ENCODE data around the gene KLRC4.

Gene KLRC4

DNA sequence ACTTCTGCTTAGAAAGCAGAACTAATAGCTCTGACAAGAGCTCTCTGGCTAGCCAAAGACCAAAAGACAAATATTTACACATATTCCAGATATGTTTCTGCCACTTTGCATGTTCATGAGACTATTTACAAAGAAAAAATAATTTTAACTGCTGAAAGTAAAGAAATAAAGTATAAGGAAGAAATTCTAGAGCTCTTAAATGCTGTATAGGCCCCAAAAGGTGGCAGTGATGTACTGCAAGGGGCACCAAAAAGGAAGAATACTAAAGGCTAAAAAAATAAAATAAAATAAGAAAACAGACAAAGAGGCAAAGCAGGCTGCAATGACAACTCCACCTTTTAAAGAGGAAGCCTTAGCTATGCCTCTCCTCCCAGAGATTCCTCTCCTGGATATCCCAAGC, 42.7 kb downstream of the KLRC4 start:
- DNase-seq, result peak in 1 of 5 experiments; percentile 6

DNA sequence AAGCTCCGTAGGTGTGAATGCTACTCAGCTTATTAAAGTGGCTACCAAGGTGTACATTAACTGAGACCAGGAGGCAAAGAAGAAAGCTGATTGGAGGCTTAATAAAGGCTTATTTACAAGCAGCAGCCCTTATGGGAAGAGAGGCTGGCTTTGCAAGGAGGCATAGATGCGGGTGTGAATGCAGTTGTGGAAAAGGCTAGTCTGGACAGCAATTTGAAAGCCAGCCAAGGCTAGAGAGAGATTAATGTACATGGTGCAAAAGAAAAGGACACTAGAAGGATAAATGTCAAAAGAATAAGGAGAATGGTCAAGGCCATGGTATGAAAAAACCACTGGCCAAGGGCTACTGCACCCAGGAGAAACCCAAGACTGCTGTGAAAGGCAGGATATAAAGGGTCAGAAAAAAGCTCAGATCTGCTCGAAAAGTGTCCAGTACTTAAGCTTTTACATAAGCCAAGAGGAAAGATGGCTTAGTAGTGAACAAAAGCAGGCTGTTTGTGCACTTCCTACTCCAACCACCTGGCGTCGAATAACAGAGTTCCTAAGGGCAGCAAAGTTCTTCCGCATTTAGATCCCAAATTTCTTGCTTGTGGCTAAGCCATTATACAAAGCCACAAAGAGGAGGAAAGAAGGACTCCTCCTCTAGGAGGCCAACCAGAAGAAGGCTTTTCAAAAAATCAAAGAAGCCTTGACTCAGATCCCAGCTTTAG, 43.7 kb downstream of the KLRC4 start:
- DNase-seq, result peak in 1 of 5 experiments; percentile 4

DNA sequence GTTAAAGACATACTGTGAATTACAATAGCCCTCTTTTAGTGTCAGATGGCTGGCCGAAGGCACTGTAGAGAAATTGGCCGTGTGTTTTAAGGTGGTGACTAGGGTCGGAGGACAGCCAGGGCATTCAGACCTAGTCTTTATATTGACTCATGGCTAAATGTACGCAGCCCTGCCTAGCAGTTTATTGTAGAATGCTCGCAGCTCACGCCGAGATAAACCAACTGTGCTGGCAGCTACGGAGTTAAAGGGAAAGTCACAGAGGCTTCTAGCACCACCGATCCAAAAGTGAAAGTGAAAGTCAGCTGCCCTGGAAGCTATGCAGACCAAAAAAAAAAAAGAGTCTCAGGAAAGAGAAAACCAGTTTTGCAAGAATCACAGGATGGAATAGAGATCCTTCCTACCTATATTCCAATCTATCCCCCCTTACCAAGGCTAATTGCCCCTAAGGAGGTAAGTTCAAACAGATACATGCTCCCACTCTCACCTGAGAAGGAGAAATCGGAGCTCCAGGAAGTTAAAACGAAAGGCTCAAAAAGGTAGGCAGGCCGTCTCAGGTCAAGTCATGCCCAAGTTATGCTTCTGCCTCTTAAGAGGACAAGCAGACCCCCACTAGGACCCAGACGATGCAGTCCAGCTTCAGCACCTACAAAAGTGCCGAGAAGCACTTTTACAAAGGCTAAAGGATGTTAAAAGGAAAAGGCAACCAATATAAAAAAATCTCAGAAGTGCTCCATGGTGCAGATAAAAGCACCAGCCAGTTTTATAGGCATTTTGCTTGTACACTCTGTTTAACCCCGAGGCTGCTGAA, 44.5 kb downstream of the KLRC4 start:
- DNase-seq, result peak in 3 of 5 experiments; percentile 35 to 87 (median 65)

DNA sequence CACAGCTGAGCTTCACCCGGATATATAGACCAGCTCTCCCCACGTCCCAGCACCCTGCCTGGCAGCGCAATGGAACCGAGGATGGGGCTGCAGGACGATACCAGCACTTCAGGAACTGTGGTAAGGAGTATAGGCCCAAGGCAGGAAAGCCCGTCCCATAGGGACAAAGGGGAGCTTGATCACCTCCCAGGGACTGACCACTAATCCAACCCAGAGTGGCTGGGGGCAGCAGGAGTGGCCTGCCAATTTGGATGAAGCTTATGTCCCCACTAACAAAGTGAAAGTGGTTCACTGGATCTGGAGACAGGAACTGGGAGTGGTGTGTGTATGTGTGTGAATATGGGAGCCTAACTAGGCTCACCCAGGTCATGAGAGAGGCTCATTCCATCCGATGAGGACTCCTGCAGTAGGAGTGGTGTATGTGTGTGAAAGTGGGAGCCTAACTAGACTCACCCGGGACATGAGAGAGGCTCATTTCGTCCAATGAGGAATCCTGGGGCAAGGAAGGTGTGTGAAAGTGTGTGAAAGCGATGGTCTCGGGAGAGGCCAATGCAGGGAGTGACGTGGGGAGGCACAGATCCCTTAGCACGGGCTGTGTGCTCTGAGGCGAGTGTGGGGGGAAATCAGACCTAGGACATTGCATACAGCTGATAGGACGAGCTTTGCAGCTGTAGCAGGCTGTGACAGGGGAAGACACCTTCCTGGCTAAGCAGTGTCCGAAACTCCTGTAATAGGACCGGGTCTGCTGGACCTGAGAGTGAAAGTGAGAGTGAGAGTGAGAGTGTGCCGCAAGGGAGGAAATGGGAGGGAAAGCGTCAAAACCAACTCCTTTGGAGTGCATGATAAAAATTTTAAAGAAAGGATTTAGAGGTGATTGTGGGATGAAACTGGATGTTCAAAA, 45.4 kb downstream of the KLRC4 start:
- peak in 2 of 5 experiments; percentile 24 to 32 for DNase-seq

DNA sequence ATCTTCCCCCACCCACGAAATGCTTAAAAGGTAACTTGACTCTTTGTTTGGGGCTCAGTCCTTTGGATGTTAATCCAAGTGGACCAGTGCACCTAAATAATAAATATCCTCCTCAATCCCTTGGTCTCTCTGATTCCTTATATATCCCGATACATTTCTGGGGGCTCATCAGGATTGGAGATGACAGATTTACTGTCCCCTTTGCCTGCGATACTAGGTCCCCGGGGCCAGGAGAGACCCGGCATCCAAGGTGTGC, 46.0 kb downstream of the KLRC4 start:
- DNase-seq, result no peak

DNA sequence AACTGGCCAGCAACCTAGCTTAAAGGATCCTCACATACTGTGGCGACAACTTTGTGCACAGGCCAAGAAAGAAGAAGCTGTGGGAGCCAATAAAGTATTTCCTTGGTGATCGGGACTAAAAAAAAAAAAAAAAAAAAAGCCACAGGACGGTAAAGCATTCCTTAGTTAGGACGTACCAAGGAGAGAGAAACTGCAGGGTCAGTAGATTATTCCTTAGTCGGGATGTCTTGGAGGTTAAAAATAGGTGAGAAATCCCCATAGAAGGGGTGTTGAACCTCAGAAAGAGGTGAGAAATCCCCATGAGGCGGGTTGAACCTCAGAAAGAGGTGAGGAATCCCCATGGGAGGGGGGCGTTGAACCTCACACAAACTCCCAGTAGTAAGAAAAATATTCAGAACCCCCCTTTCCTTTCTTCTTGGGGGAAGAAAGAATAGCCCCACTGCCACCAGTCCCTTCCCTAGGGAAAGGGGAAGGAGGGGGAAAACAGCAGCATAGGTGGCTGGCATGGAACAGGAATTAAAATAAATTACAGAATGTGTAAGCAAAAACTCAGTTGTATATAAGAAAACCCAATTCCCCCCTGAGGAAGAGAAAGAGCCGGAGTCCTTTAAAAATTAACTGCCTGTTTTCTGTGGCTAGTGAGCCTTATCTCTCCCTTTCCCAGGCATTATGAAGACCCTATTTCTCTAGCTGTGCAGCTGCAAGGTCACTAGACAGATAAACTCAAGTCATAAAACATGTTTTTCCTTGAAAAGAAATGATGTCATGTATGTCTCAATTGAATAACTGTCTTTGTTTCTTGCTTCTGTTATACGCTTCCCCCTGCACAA, 46.5 kb downstream of the KLRC4 start:
- DNase-seq, result no peak

DNA sequence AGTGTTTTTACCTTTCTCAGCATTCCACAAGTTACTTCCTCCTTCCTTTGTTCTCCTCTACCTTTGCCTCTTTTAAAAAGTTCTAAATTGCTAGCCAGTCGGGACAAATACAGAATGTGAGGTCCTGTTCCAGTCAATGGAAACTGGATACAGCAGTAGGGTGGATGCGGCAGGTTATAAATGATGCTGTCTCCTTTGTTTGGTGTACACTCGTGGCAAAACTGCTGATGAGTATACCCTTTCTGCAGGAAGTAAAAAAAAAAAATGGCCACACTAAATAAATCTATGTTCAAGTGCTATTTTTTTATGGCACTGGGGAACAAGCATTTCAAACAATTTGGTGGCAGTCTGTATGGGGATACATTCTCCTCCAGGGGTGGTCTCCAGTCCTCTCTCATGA, 47.2 kb downstream of the KLRC4 start:
- DNase-seq, result no peak

DNA sequence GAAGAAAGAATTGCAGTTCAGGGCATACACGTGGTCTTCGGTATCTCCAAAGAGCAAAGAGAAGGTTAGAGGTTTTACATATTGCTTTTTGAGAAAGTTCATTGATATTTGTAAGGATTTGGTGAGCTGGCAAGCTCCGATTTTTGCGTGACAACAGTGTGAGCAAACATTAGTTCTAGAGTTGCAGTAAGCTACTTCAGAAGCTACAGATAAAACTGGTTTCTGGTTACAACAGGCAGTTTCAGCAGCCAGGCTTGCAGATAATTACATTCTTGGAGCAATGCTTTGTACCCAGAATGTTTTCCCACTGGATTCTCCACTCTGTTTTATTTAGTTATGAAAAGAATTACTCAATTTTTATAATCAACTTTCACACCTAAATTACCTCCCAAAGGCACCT, 47.9 kb downstream of the KLRC4 start:
- no peak for DNase-seq

DNA sequence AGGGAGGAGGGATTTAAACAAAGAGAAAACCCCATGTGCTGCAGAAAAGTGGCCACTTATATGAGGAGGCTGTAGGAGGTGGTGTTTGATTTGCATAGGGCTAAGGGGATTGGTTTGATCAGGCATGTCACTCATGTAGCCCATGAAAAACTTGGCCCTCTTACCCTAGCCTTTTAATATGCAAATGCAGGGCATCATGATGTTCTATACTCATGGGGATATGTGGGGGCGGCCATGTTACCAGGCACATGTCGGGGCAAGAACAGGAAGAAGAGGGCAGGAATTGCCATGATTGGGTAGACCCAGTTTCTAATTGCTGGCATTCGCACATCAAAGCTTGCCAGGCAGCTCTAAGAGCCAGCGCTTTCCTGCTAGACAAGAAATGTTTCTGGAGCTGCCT, 48.5 kb downstream of the KLRC4 start:
- no peak for DNase-seq

DNA sequence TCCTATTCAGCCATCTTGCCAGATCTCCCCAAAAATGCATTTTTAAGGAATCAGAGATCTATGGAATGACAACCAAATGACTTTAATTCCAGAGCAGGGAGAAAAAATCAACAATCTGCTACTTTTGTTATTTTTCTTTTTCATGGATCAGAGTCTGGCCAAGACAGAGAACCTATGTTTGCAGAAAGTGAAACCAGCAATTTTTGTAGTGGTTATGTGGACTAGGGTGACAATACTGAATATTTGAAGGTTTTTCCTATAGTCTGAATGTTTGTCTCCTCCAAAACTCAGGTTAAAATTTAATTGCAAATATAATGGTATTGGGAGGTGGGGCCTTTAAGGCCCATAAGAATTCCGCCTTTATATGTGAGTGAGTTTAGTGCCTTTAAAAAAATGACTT, 50.6 kb downstream of the KLRC4 start:
- no peak for DNase-seq

DNA sequence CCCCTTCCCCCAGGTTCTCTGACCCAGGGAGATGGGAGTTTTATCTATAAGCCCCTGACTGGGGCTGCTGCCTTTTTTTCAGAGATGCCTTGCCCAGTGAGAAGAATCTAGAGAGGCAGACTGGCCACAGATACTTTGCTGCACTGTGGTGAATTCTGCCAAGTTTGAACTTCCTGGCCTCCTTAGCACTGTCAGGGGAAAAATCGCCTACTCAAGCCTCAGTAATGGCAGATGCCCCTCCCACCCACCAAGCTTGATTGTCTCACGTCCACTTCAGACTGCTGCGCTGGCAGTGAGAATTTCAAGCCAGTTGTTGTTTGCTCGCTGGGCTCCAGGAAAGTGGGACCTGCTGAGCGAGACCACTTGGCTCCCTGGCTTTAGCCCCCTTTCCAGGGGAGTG, 51.4 kb downstream of the KLRC4 start:
- no peak for DNase-seq
